BJ (cell line): ENCODE results near the gene ABO. TPM values are rescaled to one million over a fixed set of nuclear protein-coding genes. Genes with fewer than 3 reads are reported as not detected.
"Not testable (repeated sequence)": the region's sequence is repeated elsewhere in the genome, so short reads cannot be mapped to it uniquely, and the experiment has no call there.

Experiments
- CTCF ChIA-PET: fragments of 350-600 bp; formaldehyde crosslinking; extraction: SDS; loops from one replicate; lab custom pipeline; 2021; ENCODE audit warnings: antibody characterized with exemption, inconsistent platforms; lab: Yijun Ruan, JAX
- POLR2A ChIA-PET: fragments of 300-600 bp; sonication (Branson Sonifier 250); formaldehyde crosslinking; extraction: SDS; loops from one replicate; lab custom pipeline; 2021; ENCODE audit warnings: antibody characterized with exemption; lab: Charles Lee
- DNase-seq: peaks from one replicate; pipeline ENCODE4 v3.0.0-alpha.2; 2011; ENCODE audit warnings: low read depth
- H3K27me3 ChIP-seq: 2 replicates; pipeline ENCODE4 v1.6.0; 2011; ENCODE audit warnings: low read length; ENCODE audit not compliant: control insufficient read depth, insufficient read depth
- H3K36me3 ChIP-seq: 2 replicates; pipeline ENCODE4 v1.5.1; 2011; ENCODE audit warnings: low read length; ENCODE audit not compliant: control insufficient read depth, insufficient read depth
- H3K4me3 ChIP-seq: 2 replicates; pipeline ENCODE4 v1.5.1; 2011; ENCODE audit warnings: low read depth, mild to moderate bottlenecking, control low read depth, low read length
- polyA plus RNA-seq: library from polyadenylated mRNA; depleted of rRNA; stranded (reverse); fragments of >200 nt; gene quantifications from 2 replicates; pipeline ENCODE4 v1.2.3, GENCODE V29; 2011
- TF ChIP-seq, protein P1 (sequence below): IDR thresholded peaks from 2 replicates; pipeline ENCODE4 v1.5.1; 2011; ENCODE audit warnings: low read depth, mild to moderate bottlenecking, control low read depth, inconsistent platforms, low read length, moderate library complexity; ENCODE audit not compliant: insufficient read depth

ABO gene
- polyA plus RNA-seq, 1 experiment = not detected

DNA sequence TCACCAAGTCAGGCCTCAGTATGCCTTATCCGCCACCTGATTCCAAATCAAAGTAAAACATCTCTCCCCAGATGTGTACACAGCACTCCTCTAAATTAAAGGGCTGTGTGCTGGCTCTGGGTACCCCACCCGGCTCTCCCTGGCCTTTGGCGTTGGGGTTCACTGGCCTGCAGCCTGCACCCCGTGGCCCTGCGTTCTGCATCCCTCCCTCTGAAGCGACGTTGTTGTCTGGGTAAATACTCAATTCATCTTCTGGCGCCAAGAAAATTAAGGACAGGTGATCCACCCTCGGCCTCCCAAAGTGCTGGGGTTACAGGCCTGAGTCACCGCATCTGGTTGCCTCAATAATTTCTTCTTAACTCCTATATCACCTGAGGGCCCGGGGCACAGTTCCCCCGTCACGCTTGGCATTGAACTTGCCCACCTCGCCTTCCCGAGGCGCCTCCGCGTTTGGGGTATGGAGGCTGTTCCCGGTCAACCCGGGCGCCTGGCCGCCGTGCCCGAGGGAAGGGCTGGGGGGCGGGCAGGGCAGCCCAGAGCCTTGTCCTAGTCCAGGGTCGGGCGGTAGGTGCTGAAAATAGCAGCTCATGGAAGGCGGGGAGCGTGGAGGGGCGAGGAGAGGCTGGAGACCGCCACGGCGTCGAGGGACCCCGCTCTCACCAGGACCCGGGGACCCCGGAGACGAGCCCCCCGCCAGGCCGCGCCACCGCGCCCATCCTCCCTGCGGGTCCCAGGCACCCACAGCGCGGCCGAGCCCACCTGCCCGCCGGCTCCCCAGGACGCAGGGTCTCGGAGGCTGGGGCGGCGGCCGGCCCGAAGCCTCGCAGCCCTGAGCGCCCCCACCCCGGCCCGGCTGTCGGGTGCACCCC, 531 bp downstream of the ABO start:
- no peak for DNase-seq
- ChIA-PET POLR2A (no interaction called here), CTCF (no interaction called here)
- no peak overlapping the region for H3K4me3 ChIP-seq
- TF ChIP-seq, protein P1, sequence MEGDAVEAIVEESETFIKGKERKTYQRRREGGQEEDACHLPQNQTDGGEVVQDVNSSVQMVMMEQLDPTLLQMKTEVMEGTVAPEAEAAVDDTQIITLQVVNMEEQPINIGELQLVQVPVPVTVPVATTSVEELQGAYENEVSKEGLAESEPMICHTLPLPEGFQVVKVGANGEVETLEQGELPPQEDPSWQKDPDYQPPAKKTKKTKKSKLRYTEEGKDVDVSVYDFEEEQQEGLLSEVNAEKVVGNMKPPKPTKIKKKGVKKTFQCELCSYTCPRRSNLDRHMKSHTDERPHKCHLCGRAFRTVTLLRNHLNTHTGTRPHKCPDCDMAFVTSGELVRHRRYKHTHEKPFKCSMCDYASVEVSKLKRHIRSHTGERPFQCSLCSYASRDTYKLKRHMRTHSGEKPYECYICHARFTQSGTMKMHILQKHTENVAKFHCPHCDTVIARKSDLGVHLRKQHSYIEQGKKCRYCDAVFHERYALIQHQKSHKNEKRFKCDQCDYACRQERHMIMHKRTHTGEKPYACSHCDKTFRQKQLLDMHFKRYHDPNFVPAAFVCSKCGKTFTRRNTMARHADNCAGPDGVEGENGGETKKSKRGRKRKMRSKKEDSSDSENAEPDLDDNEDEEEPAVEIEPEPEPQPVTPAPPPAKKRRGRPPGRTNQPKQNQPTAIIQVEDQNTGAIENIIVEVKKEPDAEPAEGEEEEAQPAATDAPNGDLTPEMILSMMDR = no peak
- H3K27me3 ChIP-seq = peaks cover 24% of the 10 kb centered on the region
- no peaks in the 10 kb centered on the region for H3K36me3 ChIP-seq

DNA sequence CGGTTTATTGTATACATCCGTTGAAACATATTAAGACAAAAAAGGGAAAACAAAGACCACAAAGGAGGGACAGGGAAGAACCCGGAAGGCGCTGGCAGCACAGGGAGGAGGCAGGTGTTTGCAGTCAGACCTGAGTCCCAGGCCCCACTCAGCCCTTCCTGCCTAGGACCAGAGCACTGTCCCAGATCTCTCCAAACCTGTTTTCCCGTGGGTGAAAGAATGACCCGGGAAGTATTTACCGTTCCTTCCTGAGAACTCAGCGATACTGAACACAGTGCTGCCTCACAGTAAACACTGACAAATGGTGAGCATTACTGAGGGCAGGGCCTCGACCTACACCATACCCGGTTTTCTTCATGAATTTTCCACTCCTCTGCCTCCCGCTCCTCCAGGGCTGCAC, 1.2 kb downstream of the ABO start:
- POLR2A ChIA-PET = no interaction called here

GRCh38 chr9:133273098-133273497, 1.9 kb downstream of the ABO start:
- ChIA-PET CTCF (interaction anchor here (0.5 to 0.9 kb wide), 3 partner anchors 19 to 211 kb away, joined by 3 to 4 read pairs (median 3); no protein-coding TSS in a partner anchor), POLR2A (no interaction called here)
- H3K27me3 ChIP-seq = peaks cover 21% of the 10 kb centered on the region
- no peaks in the 10 kb centered on the region for H3K36me3 ChIP-seq
- H3K4me3 ChIP-seq = no peak overlapping the region
- TF ChIP-seq, protein P1 = no peak
- no peak for DNase-seq

More for the DNA sequence above, 1.2 kb downstream of the ABO start:
- CTCF ChIA-PET = interaction anchor here (0.9 kb wide), 1 partner anchor 18 kb away, joined by 4 read pairs; no protein-coding TSS in a partner anchor
- Histone ChIP-seq H3K27me3 (peaks cover 24% of the 10 kb centered on the region), H3K4me3 (no peak overlapping the region), H3K36me3 (no peaks in the 10 kb centered on the region)
- TF ChIP-seq, protein P1 = no peak
- no peak for DNase-seq

DNA sequence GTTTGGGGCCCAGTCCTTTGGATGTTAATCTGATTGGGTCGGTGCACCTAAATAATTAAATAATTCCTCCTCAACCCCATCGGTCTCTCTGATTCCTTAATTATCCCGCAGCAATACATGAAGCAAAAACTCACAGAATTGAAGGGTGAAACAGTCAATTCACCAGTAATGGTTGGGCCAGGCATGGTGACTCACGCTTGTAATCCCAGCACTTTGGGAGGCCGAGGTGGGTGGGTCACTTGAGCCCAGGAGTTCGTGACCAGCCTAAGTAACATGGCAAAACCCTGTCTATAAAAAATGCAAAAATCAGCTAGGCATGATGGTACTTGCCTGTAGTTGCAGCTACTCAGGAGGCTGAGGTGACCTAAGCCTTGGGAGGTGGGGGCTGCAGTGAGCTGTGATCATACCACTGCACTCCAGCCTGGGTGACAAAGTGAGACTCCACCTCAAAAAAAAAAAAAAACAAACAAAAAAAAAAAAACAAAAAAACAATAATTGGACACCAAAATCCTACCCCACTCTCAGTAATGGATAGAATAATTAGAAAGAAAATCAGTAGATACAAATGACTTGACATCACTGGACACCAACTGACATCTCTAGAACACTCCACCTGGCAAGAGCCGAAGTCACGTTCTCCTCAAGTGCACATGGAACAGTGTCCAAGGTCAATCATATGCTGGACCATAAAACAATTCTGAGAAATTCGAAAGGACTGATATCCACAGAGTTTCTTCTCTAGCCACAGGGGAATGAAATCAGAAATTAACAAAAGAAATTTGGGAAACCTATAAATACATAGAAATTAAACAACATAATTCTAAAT, 5.3 kb downstream of the ABO start:
- POLR2A ChIA-PET = no interaction called here
- TF ChIP-seq, protein P1 = no peak
- H3K27me3 ChIP-seq = peaks cover 13% of the 10 kb centered on the region
- no peak for DNase-seq
- no peaks in the 10 kb centered on the region for H3K36me3 ChIP-seq
- CTCF ChIA-PET = interaction anchor here (1.1 kb wide), 1 partner anchor 30 kb away, joined by 3 read pairs; no protein-coding TSS in a partner anchor
- H3K4me3 ChIP-seq = no peak overlapping the region

DNA sequence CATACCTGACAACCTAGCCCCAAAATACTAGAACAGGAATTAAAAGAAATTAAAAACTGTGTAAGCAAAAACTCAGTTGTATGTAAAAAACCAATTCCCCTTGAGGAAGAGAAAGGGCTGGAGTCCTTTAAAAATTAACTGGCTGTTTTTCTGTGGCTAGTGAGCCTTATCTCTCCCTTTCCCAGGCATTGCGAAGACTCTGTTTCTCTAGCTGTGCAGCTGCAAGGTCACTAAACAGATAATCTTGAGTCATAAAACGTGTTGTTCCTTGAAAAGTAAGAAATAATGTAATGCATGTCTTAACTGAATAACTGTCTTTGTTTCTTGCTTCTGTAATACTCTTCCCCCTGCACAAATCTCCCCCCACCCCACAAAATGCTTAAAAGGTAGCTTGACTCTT, 5.9 kb downstream of the ABO start:
- CTCF ChIA-PET, POLR2A ChIA-PET, H3K4me3 ChIP-seq, H3K27me3 ChIP-seq, H3K36me3 ChIP-seq, DNase-seq: not testable (repeated sequence)
